Measurements from ENCODE around the gene LCA5L. TPM values are rescaled to one million over a fixed set of nuclear protein-coding genes. Genes with fewer than 3 reads are reported as not detected.

The LCA5L gene
- total RNA-seq, 1 donor from 2014 or later: 1.1 TPM

- H3K4me3 Mint-ChIP-seq (ENCODE audit: unreplicated experiment): no peak overlapping the region
- no peak for TF ChIP-seq CTCF (IDR thresholded peaks at IDR 0.05)
- no peaks in the 10 kb centered on the region for H3K36me3 Mint-ChIP-seq (ENCODE audit: unreplicated experiment)
- no peak overlapping the region for H3K27ac Mint-ChIP-seq (ENCODE audit: unreplicated experiment)
- peaks cover 1% of the 10 kb centered on the region for H3K4me1 Mint-ChIP-seq (ENCODE audit: unreplicated experiment)
- no peaks in the 10 kb centered on the region for H3K9me3 Mint-ChIP-seq (ENCODE audit: unreplicated experiment)
- H3K27me3 Mint-ChIP-seq (ENCODE audit: unreplicated experiment): peaks cover 33% of the 10 kb centered on the region
- DNase-seq (ENCODE audit: extremely low spot score, unreplicated experiment): no peak
These were observed 7.4 kb upstream of the LCA5L start for GRCh38 chr21:39452970-39453342.

- no peak for TF ChIP-seq CTCF (IDR thresholded peaks at IDR 0.05)
- H3K27me3 Mint-ChIP-seq (ENCODE audit: unreplicated experiment): peaks cover 34% of the 10 kb centered on the region
- peaks cover 1% of the 10 kb centered on the region for H3K4me1 Mint-ChIP-seq (ENCODE audit: unreplicated experiment)
- DNase-seq (ENCODE audit: extremely low spot score, unreplicated experiment): no peak
- H3K4me3 Mint-ChIP-seq (ENCODE audit: unreplicated experiment): no peak overlapping the region
- H3K27ac Mint-ChIP-seq (ENCODE audit: unreplicated experiment): no peak overlapping the region
- H3K9me3 Mint-ChIP-seq (ENCODE audit: unreplicated experiment): no peaks in the 10 kb centered on the region
- no peaks in the 10 kb centered on the region for H3K36me3 Mint-ChIP-seq (ENCODE audit: unreplicated experiment)
These were observed 6.8 kb upstream of the LCA5L start for GRCh38 chr21:39452207-39452969.

GRCh38 chr21:39451332-39452206, 6.0 kb upstream of the LCA5L start, which contains the start of gene SH3BGR:
SH3BGR (plus strand) TSS chr21:39451970; CDS start chr21:39452097, 127 bp downstream.
- DNase-seq (ENCODE audit: extremely low spot score, unreplicated experiment): no peak
- Mint-ChIP-seq H3K27ac (ENCODE audit: unreplicated experiment) (no peak within 1 kb of the TSS), H3K27me3 (ENCODE audit: unreplicated experiment) (peaks cover 34% of the 10 kb centered on the region), H3K4me3 (ENCODE audit: unreplicated experiment) (no peak within 1 kb of the TSS), H3K36me3 (ENCODE audit: unreplicated experiment) (no peaks in the 10 kb centered on the region), H3K4me1 (ENCODE audit: unreplicated experiment) (peaks cover 2% of the 10 kb centered on the region), H3K9me3 (ENCODE audit: unreplicated experiment) (no peaks in the 10 kb centered on the region)
- TF ChIP-seq CTCF (IDR thresholded peaks at IDR 0.05): no peak

- no peak overlapping the region for H3K4me3 Mint-ChIP-seq (ENCODE audit: unreplicated experiment)
- H3K4me1 Mint-ChIP-seq (ENCODE audit: unreplicated experiment): peaks cover 16% of the 10 kb centered on the region
- no peaks in the 10 kb centered on the region for H3K36me3 Mint-ChIP-seq (ENCODE audit: unreplicated experiment)
- no peaks in the 10 kb centered on the region for H3K9me3 Mint-ChIP-seq (ENCODE audit: unreplicated experiment)
- DNase-seq (ENCODE audit: extremely low spot score, unreplicated experiment): no peak
- TF ChIP-seq CTCF (IDR thresholded peaks at IDR 0.05): no peak
- H3K27me3 Mint-ChIP-seq (ENCODE audit: unreplicated experiment): peaks cover 29% of the 10 kb centered on the region
- no peak overlapping the region for H3K27ac Mint-ChIP-seq (ENCODE audit: unreplicated experiment)
These were observed 1.7 kb upstream of the LCA5L start for GRCh38 chr21:39447264-39447663.
